ENCODE measurements around the gene C8G.

Gene C8G

GRCh38 chr9:136920069-136920468, 25.0 kb upstream of the C8G start:
- in situ Hi-C loops (cut with MboI; ENCODE audit: low sequenced_read_pairs), result no loop called here

- in situ Hi-C loops (cut with MboI; ENCODE audit: low sequenced_read_pairs), result no loop called here
Measured at GRCh38 chr9:136920734-136921231, 24.3 kb upstream of the C8G start.

- in situ Hi-C loops (cut with MboI; ENCODE audit: low sequenced_read_pairs), result no loop called here
Measured at GRCh38 chr9:136921307-136921706, 23.7 kb upstream of the C8G start.

- in situ Hi-C loops (cut with MboI; ENCODE audit: low sequenced_read_pairs), result no loop called here
Measured at GRCh38 chr9:136921718-136922117, 23.3 kb upstream of the C8G start.

- in situ Hi-C loops (cut with MboI; ENCODE audit: low sequenced_read_pairs), result no loop called here
Measured at GRCh38 chr9:136922540-136922939, 22.5 kb upstream of the C8G start.

- in situ Hi-C loops (cut with MboI; ENCODE audit: low sequenced_read_pairs), result no loop called here
Measured at GRCh38 chr9:136923881-136924280, 21.2 kb upstream of the C8G start.

GRCh38 chr9:136925414-136926153, 19.5 kb upstream of the C8G start:
- in situ Hi-C loops (cut with MboI; ENCODE audit: low sequenced_read_pairs), result no loop called here

- in situ Hi-C loops (cut with MboI; ENCODE audit: low sequenced_read_pairs), result no loop called here
Measured at GRCh38 chr9:136926154-136926704, 18.8 kb upstream of the C8G start.

GRCh38 chr9:136926749-136927148, 18.3 kb upstream of the C8G start:
- in situ Hi-C loops (cut with MboI; ENCODE audit: low sequenced_read_pairs), result no loop called here

GRCh38 chr9:136927343-136928271, 17.4 kb upstream of the C8G start:
- in situ Hi-C loops (cut with MboI; ENCODE audit: low sequenced_read_pairs), result no loop called here

- in situ Hi-C loops (cut with MboI; ENCODE audit: low sequenced_read_pairs), result no loop called here
Measured at GRCh38 chr9:136928591-136928990, 16.5 kb upstream of the C8G start.

GRCh38 chr9:136930014-136930413, 15.0 kb upstream of the C8G start:
- in situ Hi-C loops (cut with MboI; ENCODE audit: low sequenced_read_pairs), result no loop called here

GRCh38 chr9:136931611-136932130, 13.4 kb upstream of the C8G start:
- in situ Hi-C loops (cut with MboI; ENCODE audit: low sequenced_read_pairs), result no loop called here

- in situ Hi-C loops (cut with MboI; ENCODE audit: low sequenced_read_pairs), result no loop called here
Measured at GRCh38 chr9:136934277-136934676, 10.8 kb upstream of the C8G start.

- in situ Hi-C loops (cut with MboI; ENCODE audit: low sequenced_read_pairs), result no loop called here
Measured at GRCh38 chr9:136935651-136936050, 9.4 kb upstream of the C8G start.

- in situ Hi-C loops (cut with MboI; ENCODE audit: low sequenced_read_pairs), result no loop called here
Measured at GRCh38 chr9:136936645-136937170, 8.3 kb upstream of the C8G start.

GRCh38 chr9:136937186-136938001, 7.6 kb upstream of the C8G start:
- in situ Hi-C loops (cut with MboI; ENCODE audit: low sequenced_read_pairs), result no loop called here

- in situ Hi-C loops (cut with MboI; ENCODE audit: low sequenced_read_pairs), result no loop called here
Measured at GRCh38 chr9:136939431-136939995, 5.5 kb upstream of the C8G start.

- in situ Hi-C loops (cut with MboI; ENCODE audit: low sequenced_read_pairs), result no loop called here
Measured at GRCh38 chr9:136939996-136940525, 5.0 kb upstream of the C8G start.

Data from HL-60/S4 treated with phorbol 12-myristate 13-acetate at 8.2 ng/mL for 4 days and 3 days (cell line).